Measurements from ENCODE around the gene FLVCR1. TPM values are rescaled to one million over a fixed set of nuclear protein-coding genes. Genes with fewer than 3 reads are reported as not detected.
A peak's percentile ranks its signal among the peaks of the same experiment; 100 is the strongest.

FLVCR1 gene
- total RNA-seq, 1 experiment from 2014 or later, result 32.8 TPM

DNA sequence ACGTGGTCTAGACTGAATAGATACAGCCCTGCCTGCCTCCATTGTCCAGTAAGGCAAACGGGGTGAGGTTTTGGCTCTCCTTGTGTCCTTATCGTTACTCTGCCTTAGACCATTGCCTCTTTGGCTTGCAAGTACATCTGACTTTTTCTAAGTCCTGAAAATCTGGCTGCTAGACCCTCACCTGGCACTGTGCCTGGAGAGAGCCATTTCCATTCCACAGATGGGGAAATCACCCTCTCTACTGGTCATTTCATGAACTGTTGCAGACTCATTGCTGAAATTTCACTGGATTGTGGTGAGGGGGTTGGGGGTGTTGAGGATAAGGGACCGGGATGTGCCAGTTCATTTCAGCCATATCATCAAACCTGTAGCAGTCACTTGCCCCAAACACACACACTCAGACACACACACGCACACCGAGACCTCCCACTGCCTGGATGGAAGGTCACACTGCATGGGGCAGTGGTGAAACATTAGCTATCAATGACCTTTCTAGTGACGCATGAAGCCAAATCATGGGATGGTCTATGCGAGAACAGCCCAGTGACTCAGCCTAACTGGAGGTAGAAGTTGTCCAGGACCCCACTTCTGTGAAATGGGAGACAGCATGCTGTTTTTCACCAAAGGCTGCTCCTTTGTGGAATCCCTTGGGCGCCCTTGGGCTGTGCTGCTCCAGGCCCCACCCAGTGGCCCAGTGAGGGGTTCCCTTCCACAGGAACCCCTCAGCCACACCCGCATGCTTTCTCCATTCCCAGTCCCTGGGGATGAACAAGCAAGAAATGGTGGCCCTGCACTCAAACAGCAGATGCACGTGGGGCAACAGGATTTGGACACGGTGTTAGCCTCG, 57.4 kb downstream of the FLVCR1 start:
- H2AFZ ChIP-seq (ENCODE audit: low read length), result no peak overlapping the region
- no peaks in the 10 kb centered on the region for H3K79me2 ChIP-seq (ENCODE audit: low read length)
- no peaks in the 10 kb centered on the region for H3K9me2 ChIP-seq (replicated peaks; ENCODE audit: insufficient read depth, low read length)
- no peaks in the 10 kb centered on the region for H3K27me3 ChIP-seq (ENCODE audit: low read length)
- no peak overlapping the region for H3K4me3 ChIP-seq (ENCODE audit: low read length)
- H3K9me3 ChIP-seq (ENCODE audit: low read length), result no peaks in the 10 kb centered on the region
- no peak overlapping the region for H3K9ac ChIP-seq (ENCODE audit: low read length)
- H4K20me1 ChIP-seq (ENCODE audit: insufficient read depth, low read depth, low read length), result no peaks in the 10 kb centered on the region
- peaks cover 7% of the 10 kb centered on the region for H3K4me1 ChIP-seq (ENCODE audit: low read length)
- H3K4me2 ChIP-seq (ENCODE audit: low read depth, low read length, poor library complexity, severe bottlenecking), result no peak overlapping the region
- H3K36me3 ChIP-seq (ENCODE audit: insufficient read depth, low read length), result no peaks in the 10 kb centered on the region
- H3K27ac ChIP-seq (ENCODE audit: low read length), result no peak overlapping the region
- DNase-seq, result peak; percentile 64

- H3K9ac ChIP-seq (ENCODE audit: low read length), result no peak overlapping the region
- H3K9me3 ChIP-seq (ENCODE audit: low read length), result no peaks in the 10 kb centered on the region
- H3K4me2 ChIP-seq (ENCODE audit: low read depth, low read length, poor library complexity, severe bottlenecking), result no peak overlapping the region
- no peak overlapping the region for H2AFZ ChIP-seq (ENCODE audit: low read length)
- H3K36me3 ChIP-seq (ENCODE audit: insufficient read depth, low read length), result no peaks in the 10 kb centered on the region
- H3K79me2 ChIP-seq (ENCODE audit: low read length), result no peaks in the 10 kb centered on the region
- H3K4me1 ChIP-seq (ENCODE audit: low read length), result peaks cover 7% of the 10 kb centered on the region
- no peaks in the 10 kb centered on the region for H3K9me2 ChIP-seq (replicated peaks; ENCODE audit: insufficient read depth, low read length)
- no peak for DNase-seq
- no peak overlapping the region for H3K27ac ChIP-seq (ENCODE audit: low read length)
- H3K27me3 ChIP-seq (ENCODE audit: low read length), result no peaks in the 10 kb centered on the region
- H4K20me1 ChIP-seq (ENCODE audit: insufficient read depth, low read depth, low read length), result no peaks in the 10 kb centered on the region
- H3K4me3 ChIP-seq (ENCODE audit: low read length), result no peak overlapping the region
Observed at GRCh38 chr1:212916481-212917133, 58.5 kb downstream of the FLVCR1 start.

DNA sequence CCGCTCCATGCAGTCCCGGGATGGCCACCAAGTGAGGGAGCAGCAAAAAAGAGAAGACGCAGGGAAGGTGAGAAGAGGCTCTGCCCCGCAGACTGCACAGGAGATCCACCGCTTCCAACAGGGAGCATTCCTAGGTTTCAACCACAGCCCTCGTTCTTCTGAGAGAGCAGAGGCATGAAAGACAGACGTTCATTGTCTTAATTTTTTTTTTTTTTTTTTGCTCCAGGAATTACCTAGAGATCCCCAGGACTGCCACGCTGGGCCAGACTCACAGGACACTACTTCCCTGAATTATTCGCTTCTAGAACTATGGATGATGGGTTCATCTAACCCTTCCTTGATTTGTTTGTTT, 59.0 kb downstream of the FLVCR1 start:
- Histone ChIP-seq H3K4me2 (ENCODE audit: low read depth, low read length, poor library complexity, severe bottlenecking) (no peak overlapping the region), H3K79me2 (ENCODE audit: low read length) (no peaks in the 10 kb centered on the region), H2AFZ (ENCODE audit: low read length) (no peak overlapping the region), H3K9ac (ENCODE audit: low read length) (no peak overlapping the region), H3K9me3 (ENCODE audit: low read length) (no peaks in the 10 kb centered on the region), H4K20me1 (ENCODE audit: insufficient read depth, low read depth, low read length) (no peaks in the 10 kb centered on the region), H3K27me3 (ENCODE audit: low read length) (no peaks in the 10 kb centered on the region), H3K9me2 (replicated peaks; ENCODE audit: insufficient read depth, low read length) (no peaks in the 10 kb centered on the region), H3K4me3 (ENCODE audit: low read length) (no peak overlapping the region), H3K36me3 (ENCODE audit: insufficient read depth, low read length) (no peaks in the 10 kb centered on the region), H3K4me1 (ENCODE audit: low read length) (peaks cover 7% of the 10 kb centered on the region), H3K27ac (ENCODE audit: low read length) (no peak overlapping the region)
- DNase-seq, result no peak

DNA sequence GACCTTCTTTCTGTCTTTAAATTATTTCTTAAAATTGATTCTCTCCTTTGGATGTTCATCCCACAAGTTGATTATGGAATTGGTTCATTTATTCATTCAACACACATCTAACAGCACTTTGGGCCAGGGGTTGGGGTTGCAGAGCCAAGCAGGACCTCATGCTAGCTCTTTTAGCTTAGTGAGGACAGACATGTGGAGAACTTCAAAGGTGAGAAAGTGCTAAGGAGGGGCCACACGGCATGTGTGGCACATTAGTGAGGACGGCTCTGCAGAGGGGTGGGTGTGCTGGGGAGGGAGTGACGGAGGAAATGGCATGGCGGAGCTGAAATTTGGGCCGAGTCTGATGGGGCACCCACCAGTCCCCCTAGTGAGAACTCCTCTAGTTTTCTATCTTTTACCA, 59.8 kb downstream of the FLVCR1 start:
- Histone ChIP-seq H3K9me2 (replicated peaks; ENCODE audit: insufficient read depth, low read length) (no peaks in the 10 kb centered on the region), H3K9ac (ENCODE audit: low read length) (no peak overlapping the region), H2AFZ (ENCODE audit: low read length) (no peak overlapping the region), H4K20me1 (ENCODE audit: insufficient read depth, low read depth, low read length) (no peaks in the 10 kb centered on the region), H3K27ac (ENCODE audit: low read length) (no peak overlapping the region), H3K4me2 (ENCODE audit: low read depth, low read length, poor library complexity, severe bottlenecking) (no peak overlapping the region), H3K9me3 (ENCODE audit: low read length) (no peaks in the 10 kb centered on the region), H3K79me2 (ENCODE audit: low read length) (no peaks in the 10 kb centered on the region), H3K27me3 (ENCODE audit: low read length) (no peaks in the 10 kb centered on the region), H3K36me3 (ENCODE audit: insufficient read depth, low read length) (no peaks in the 10 kb centered on the region), H3K4me1 (ENCODE audit: low read length) (peaks cover 7% of the 10 kb centered on the region), H3K4me3 (ENCODE audit: low read length) (no peak overlapping the region)
- DNase-seq, result no peak

GRCh38 chr1:212918824-212919223, 60.7 kb downstream of the FLVCR1 start:
- Histone ChIP-seq H3K4me2 (ENCODE audit: low read depth, low read length, poor library complexity, severe bottlenecking) (no peak overlapping the region), H3K4me3 (ENCODE audit: low read length) (no peak overlapping the region), H2AFZ (ENCODE audit: low read length) (no peak overlapping the region), H3K4me1 (ENCODE audit: low read length) (peaks cover 7% of the 10 kb centered on the region), H3K9me2 (replicated peaks; ENCODE audit: insufficient read depth, low read length) (no peaks in the 10 kb centered on the region), H3K36me3 (ENCODE audit: insufficient read depth, low read length) (no peaks in the 10 kb centered on the region), H3K9me3 (ENCODE audit: low read length) (no peaks in the 10 kb centered on the region), H3K79me2 (ENCODE audit: low read length) (no peaks in the 10 kb centered on the region), H3K27me3 (ENCODE audit: low read length) (no peaks in the 10 kb centered on the region), H4K20me1 (ENCODE audit: insufficient read depth, low read depth, low read length) (no peaks in the 10 kb centered on the region), H3K9ac (ENCODE audit: low read length) (no peak overlapping the region), H3K27ac (ENCODE audit: low read length) (no peak overlapping the region)
- DNase-seq, result no peak

DNA sequence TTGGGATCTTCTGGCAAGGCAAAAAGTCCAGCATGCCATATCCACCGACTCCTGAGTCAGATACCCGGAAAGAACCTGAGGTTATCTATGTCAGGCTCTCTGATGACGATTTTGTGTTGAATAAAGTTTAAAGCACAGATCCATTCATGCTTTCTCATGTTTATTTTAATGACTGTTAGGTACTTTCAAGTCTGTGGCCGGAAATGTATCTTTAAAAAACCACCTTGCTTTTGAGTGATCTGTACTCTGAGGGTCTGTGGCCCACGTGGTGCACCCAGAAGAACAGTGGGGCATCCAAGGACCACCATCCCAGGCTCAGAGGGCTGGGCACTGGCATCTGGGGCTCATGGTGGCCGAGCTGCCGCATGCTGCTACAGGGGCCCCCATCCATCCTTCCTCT, 62.2 kb downstream of the FLVCR1 start:
- Histone ChIP-seq H3K9me3 (ENCODE audit: low read length) (no peaks in the 10 kb centered on the region), H2AFZ (ENCODE audit: low read length) (no peak overlapping the region), H3K9ac (ENCODE audit: low read length) (no peak overlapping the region), H3K4me3 (ENCODE audit: low read length) (no peak overlapping the region), H3K79me2 (ENCODE audit: low read length) (no peaks in the 10 kb centered on the region), H3K27me3 (ENCODE audit: low read length) (no peaks in the 10 kb centered on the region), H3K27ac (ENCODE audit: low read length) (no peak overlapping the region), H3K4me2 (ENCODE audit: low read depth, low read length, poor library complexity, severe bottlenecking) (no peak overlapping the region), H3K4me1 (ENCODE audit: low read length) (no peaks in the 10 kb centered on the region; the same call in 1 of the 2 replicates), H3K36me3 (ENCODE audit: insufficient read depth, low read length) (no peaks in the 10 kb centered on the region), H4K20me1 (ENCODE audit: insufficient read depth, low read depth, low read length) (no peaks in the 10 kb centered on the region), H3K9me2 (replicated peaks; ENCODE audit: insufficient read depth, low read length) (no peaks in the 10 kb centered on the region)
- DNase-seq, result no peak

DNA sequence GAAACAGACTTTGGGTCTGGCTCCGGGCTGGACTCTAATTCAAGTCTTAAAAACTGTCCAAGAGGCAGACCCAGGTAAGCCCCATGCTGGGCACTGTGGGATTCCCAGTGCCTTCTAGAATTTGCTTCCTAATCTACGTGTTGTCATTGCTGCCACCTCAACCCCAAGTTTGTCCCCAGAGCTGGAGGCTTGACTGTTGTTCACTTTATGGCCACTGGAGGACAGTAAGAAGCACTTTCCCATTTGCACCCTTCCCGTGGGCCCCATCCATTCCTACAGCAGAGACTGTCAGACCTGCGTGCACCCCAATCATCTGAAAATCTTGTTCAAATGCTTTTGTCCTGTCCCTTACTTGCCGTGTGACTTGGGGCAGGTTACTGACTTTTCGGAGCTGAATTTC, 62.8 kb downstream of the FLVCR1 start:
- Histone ChIP-seq H3K9me2 (replicated peaks; ENCODE audit: insufficient read depth, low read length) (no peaks in the 10 kb centered on the region), H3K27ac (ENCODE audit: low read length) (no peak overlapping the region), H3K79me2 (ENCODE audit: low read length) (no peaks in the 10 kb centered on the region), H3K4me3 (ENCODE audit: low read length) (no peak overlapping the region), H3K36me3 (ENCODE audit: insufficient read depth, low read length) (no peaks in the 10 kb centered on the region), H3K9ac (ENCODE audit: low read length) (no peak overlapping the region), H3K9me3 (ENCODE audit: low read length) (no peaks in the 10 kb centered on the region), H3K4me1 (ENCODE audit: low read length) (no peaks in the 10 kb centered on the region), H3K4me2 (ENCODE audit: low read depth, low read length, poor library complexity, severe bottlenecking) (no peak overlapping the region), H2AFZ (ENCODE audit: low read length) (no peak overlapping the region), H4K20me1 (ENCODE audit: insufficient read depth, low read depth, low read length) (no peaks in the 10 kb centered on the region), H3K27me3 (ENCODE audit: low read length) (no peaks in the 10 kb centered on the region)
- DNase-seq, result peak; percentile 58

DNA sequence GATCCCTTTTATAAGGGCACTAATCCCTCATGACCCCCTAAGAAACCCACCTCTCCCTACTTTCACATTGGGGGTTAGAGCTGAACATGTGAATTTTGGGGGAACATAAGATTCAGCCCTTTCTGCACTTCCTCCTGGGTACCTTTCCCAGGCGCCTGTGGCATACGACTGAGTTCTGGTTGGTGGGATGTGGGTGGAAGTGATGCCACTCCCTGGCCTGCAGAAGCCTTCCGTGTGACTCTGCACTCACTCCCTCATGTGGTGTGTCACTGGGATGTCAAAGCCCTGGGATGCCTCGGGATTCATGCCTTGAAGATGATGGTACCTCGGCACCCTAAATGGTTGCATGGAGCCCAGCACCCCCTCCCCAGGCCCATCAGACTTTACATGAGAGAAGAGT, 63.9 kb downstream of the FLVCR1 start:
- no peak for DNase-seq
- Histone ChIP-seq H3K9me3 (ENCODE audit: low read length) (no peaks in the 10 kb centered on the region), H3K27me3 (ENCODE audit: low read length) (no peaks in the 10 kb centered on the region), H3K9ac (ENCODE audit: low read length) (no peak overlapping the region), H3K9me2 (replicated peaks; ENCODE audit: insufficient read depth, low read length) (no peaks in the 10 kb centered on the region), H2AFZ (ENCODE audit: low read length) (no peak overlapping the region), H3K4me2 (ENCODE audit: low read depth, low read length, poor library complexity, severe bottlenecking) (no peak overlapping the region), H3K36me3 (ENCODE audit: insufficient read depth, low read length) (no peaks in the 10 kb centered on the region), H3K79me2 (ENCODE audit: low read length) (no peaks in the 10 kb centered on the region), H4K20me1 (ENCODE audit: insufficient read depth, low read depth, low read length) (no peaks in the 10 kb centered on the region), H3K4me3 (ENCODE audit: low read length) (no peak overlapping the region), H3K27ac (ENCODE audit: low read length) (no peak overlapping the region), H3K4me1 (ENCODE audit: low read length) (no peaks in the 10 kb centered on the region)
